Panc1 (cell line): ENCODE measurements around the gene MYO18B. TPM values are rescaled to one million over a fixed set of nuclear protein-coding genes. Genes with fewer than 3 reads are reported as not detected.

Experiments
- ATAC-seq: fragments of 200-7000 bp; cut with Tn5 transposase; 2 replicates; pipeline ENCODE4 v1.9.1; 2020; ENCODE audit warnings: mild to moderate bottlenecking, moderate library complexity
- BruUV-seq: library from RNA; stranded (reverse); fragments of 400-500 nt; replicated peaks from 2 replicates; lab custom pipeline; 2021; lab: Mats Ljungman, UMichigan
- CTCF ChIA-PET: fragments of 300-600 bp; sonication (Branson Sonifier 250); formaldehyde crosslinking; loops from one replicate; lab custom pipeline; 2022; ENCODE audit warnings: antibody characterized with exemption; lab: Charles Lee
- POLR2A ChIA-PET: fragments of 300-600 bp; sonication (Branson Sonifier 250); formaldehyde crosslinking; loops from one replicate; lab custom pipeline; 2022; ENCODE audit warnings: antibody characterized with exemption; lab: Charles Lee
- DNase-seq: peaks from one replicate; pipeline ENCODE4 v3.0.0-alpha.2; 2010; ENCODE audit warnings: low read depth, low spot score
- H3K27ac ChIP-seq: 2 replicates; pipeline ENCODE4 v1.5.1; 2011; ENCODE audit warnings: mild to moderate bottlenecking, low read length, inconsistent platforms
- H3K27me3 ChIP-seq: fragments of 200-500 bp; sonication (Bioruptor generic); 2 replicates; pipeline ENCODE4 v1.6.0; 2014; ENCODE audit warnings: low read length, inconsistent platforms; ENCODE audit not compliant: control insufficient read depth, insufficient read depth
- H3K36me3 ChIP-seq: fragments of 200-500 bp; sonication (Bioruptor generic); 2 replicates; pipeline ENCODE4 v1.5.1; 2014; ENCODE audit warnings: inconsistent platforms, mild to moderate bottlenecking, low read length, moderate library complexity; ENCODE audit not compliant: control insufficient read depth, insufficient read depth
- H3K4me1 ChIP-seq: 2 replicates; pipeline ENCODE4 v1.5.1; 2011; ENCODE audit warnings: inconsistent platforms, mild to moderate bottlenecking, low read length, moderate library complexity; ENCODE audit not compliant: control insufficient read depth, insufficient read depth
- H3K4me3 ChIP-seq, 2 experiments: 2 replicates each; pipeline ENCODE4 v1.5.1; 2011 to 2012; ENCODE audit warnings: low read depth in 2 of 2, low read length in 2 of 2, mild to moderate bottlenecking in 2 of 2, inconsistent platforms in 1 of 2, moderate library complexity in 1 of 2
- H3K9me3 ChIP-seq: fragments of 200-500 bp; sonication (Bioruptor generic); 2 replicates; pipeline ENCODE4 v1.5.1; 2014; ENCODE audit warnings: low read depth, mild to moderate bottlenecking, inconsistent platforms, low read length, moderate library complexity; ENCODE audit not compliant: control insufficient read depth, insufficient read depth
- CTCF ChIP-seq: fragments of 450-650 bp; IDR thresholded peaks from 2 replicates; pipeline ENCODE4 v1.5.1; 2017; ENCODE audit warnings: mild to moderate bottlenecking
- POLR2AphosphoS5 ChIP-seq: IDR thresholded peaks from 2 replicates; pipeline ENCODE4 v1.6.1; 2012; ENCODE audit warnings: mild to moderate bottlenecking, low read depth, low read length, moderate library complexity
- REST ChIP-seq, 2 experiments: IDR thresholded peaks; 2 replicates each; pipeline ENCODE4 v1.6.1; 2011 to 2012; ENCODE audit warnings: low read depth in 2 of 2, control low read depth in 1 of 2, low read length in 1 of 2, mild to moderate bottlenecking in 1 of 2, moderate library complexity in 1 of 2; ENCODE audit not compliant: insufficient read depth in 1 of 2
- SIN3A ChIP-seq: IDR thresholded peaks from 2 replicates; pipeline ENCODE4 v1.6.1; 2012; ENCODE audit warnings: low read depth, mild to moderate bottlenecking, low read length, moderate library complexity, borderline replicate concordance; ENCODE audit not compliant: insufficient read depth
- TCF7L2 ChIP-seq: IDR thresholded peaks from 2 replicates; pipeline ENCODE4 v1.6.1; 2011; ENCODE audit warnings: mild to moderate bottlenecking, low read depth, low read length, inconsistent platforms
- in situ Hi-C: cut with HindIII; loops from 2 replicates; pipeline ENCODE4 v1.10.0; 2016; ENCODE audit warnings: low sequenced_read_pairs, low pct_unique_long_range_greater_than_20kb
- intact Hi-C: fragments of 100-400 bp; cut with micrococcal nuclease; formaldehyde crosslinking; loops from one replicate; pipeline ENCODE4 v1.10.0; 2022; ENCODE audit not compliant: unreplicated experiment
- total RNA-seq: library from RNA; stranded (reverse); gene quantifications from one replicate; pipeline ENCODE4 v1.2.1, GENCODE V29; 2021; ENCODE audit not compliant: unreplicated experiment

MYO18B gene
- total RNA-seq, 1 experiment from 2014 or later = not detected

- no peak for ATAC-seq
- in situ Hi-C loops (no loop called here), intact Hi-C loops (no loop called here)
- Histone ChIP-seq H3K4me1 (no peaks in the 10 kb centered on the region), H3K36me3 (no peaks in the 10 kb centered on the region), H3K27ac (no peak overlapping the region), H3K9me3 (no peaks in the 10 kb centered on the region), H3K27me3 (no peaks in the 10 kb centered on the region; the same call in 1 of the 2 replicates), H3K4me3 (no peak overlapping the region)
- BruUV-seq = no TSS peak
- TF ChIP-seq SIN3A (no peak), CTCF (no peak)
- POLR2A ChIA-PET = no interaction called here
- CTCF ChIA-PET = no interaction called here
- DNase-seq = no peak
These were observed 2.7 kb downstream of the MYO18B start for GRCh38 chr22:25744694-25745093.

GRCh38 chr22:25745341-25746011 lies 3.5 kb downstream of the MYO18B start:
- no peaks in the 10 kb centered on the region for H3K4me1 ChIP-seq
- no peaks in the 10 kb centered on the region for H3K36me3 ChIP-seq
- no peaks in the 10 kb centered on the region; the same call in 1 of the 2 replicates for H3K27me3 ChIP-seq
- no peak overlapping the region for H3K27ac ChIP-seq
- no TSS peak for BruUV-seq
- TF ChIP-seq SIN3A = no peak
- no peak for TF ChIP-seq CTCF
- TF ChIP-seq POLR2AphosphoS5 = no peak
- TF ChIP-seq REST (IDR thresholded peaks at IDR 0.05; ENCODE audit: insufficient read depth in 1 of 2, low read depth in 2 of 2, low read length in 1 of 2) = no peak
- no peak for TF ChIP-seq TCF7L2
- no peak for DNase-seq
- no peaks in the 10 kb centered on the region for H3K9me3 ChIP-seq
- ChIA-PET POLR2A (no interaction called here), CTCF (interaction anchor here (0.6 kb wide), 1 partner anchor 543 kb away, joined by 3 read pairs; no protein-coding TSS in a partner anchor)
- intact Hi-C loops (no loop called here), in situ Hi-C loops (no loop called here)
- H3K4me3 ChIP-seq = no peak overlapping the region
- ATAC-seq = no peak
